ENCODE measurements around the gene CRYGD. TPM values are rescaled to one million over a fixed set of nuclear protein-coding genes. Genes with fewer than 3 reads are reported as not detected.

CRYGD gene
- total RNA-seq, 1 experiment from 2014 or later: 4.6 TPM

GRCh38 chr2:208163489-208163888 is 39.2 kb upstream of the CRYGD start, which contains the start of gene CRYGA:
CRYGA (minus strand) TSS chr2:208163589; CDS start chr2:208163556, 33 bp downstream.
- DNase-seq (ENCODE audit: low spot score) (no peak), ATAC-seq (no peak)
- ChIA-PET POLR2A (no interaction called here), CTCF (interaction anchor here (0.9 to 1.4 kb wide), 3 partner anchors 12 to 92 kb away, joined by 3 to 10 read pairs (median 3); partner anchors contain the start of gene IDH1)
- H3K9me3 Mint-ChIP-seq: no peaks in the 10 kb centered on the region
- no peaks in the 10 kb centered on the region for H3K36me3 Mint-ChIP-seq
- no peak within 1 kb of the TSS for H3K4me3 Mint-ChIP-seq
- H3K27ac Mint-ChIP-seq: no peak within 1 kb of the TSS
- TF ChIP-seq RORB (CRISPR knock-in tag; IDR thresholded peaks at IDR 0.05) (no peak), E2F5 (CRISPR knock-in tag; IDR thresholded peaks at IDR 0.05) (no peak), NR3C1 (CRISPR knock-in tag; conservative IDR thresholded peaks at IDR 0.05; ENCODE audit: low read depth) (no peak), AFF4 (CRISPR knock-in tag; IDR thresholded peaks at IDR 0.05; ENCODE audit: borderline replicate concordance) (no peak), CBFB (CRISPR knock-in tag; IDR thresholded peaks at IDR 0.05; ENCODE audit: low read depth) (no peak), SP1 (CRISPR knock-in tag; conservative IDR thresholded peaks at IDR 0.05) (no peak), ZNF423 (CRISPR knock-in tag; IDR thresholded peaks at IDR 0.05) (no peak), TCF7 (CRISPR knock-in tag; IDR thresholded peaks at IDR 0.05; ENCODE audit: low read depth) (no peak), GRHL2 (CRISPR knock-in tag; IDR thresholded peaks at IDR 0.05; ENCODE audit: insufficient replicate concordance, severe bottlenecking) (no peak)
- peaks cover 12% of the 10 kb centered on the region for H3K4me1 Mint-ChIP-seq
- no peaks in the 10 kb centered on the region for H3K27me3 Mint-ChIP-seq (ENCODE audit: low read depth)

- no peak overlapping the region for H3K4me3 Mint-ChIP-seq
- no peaks in the 10 kb centered on the region; the same call in 1 of the 2 replicates for H3K27me3 Mint-ChIP-seq (ENCODE audit: low read depth)
- peaks cover 23% of the 10 kb centered on the region for H3K9me3 Mint-ChIP-seq
- CTCF ChIA-PET: interaction anchor here (0.6 to 1.3 kb wide), 2 partner anchors 98 to 819 kb away, joined by 3 to 5 read pairs; partner anchors contain the start of gene IDH1
- ATAC-seq (no peak), DNase-seq (ENCODE audit: low spot score) (no peak)
- TF ChIP-seq CBFB (CRISPR knock-in tag; IDR thresholded peaks at IDR 0.05; ENCODE audit: low read depth) (no peak), GABPB1 (CRISPR knock-in tag; IDR thresholded peaks at IDR 0.05) (no peak), NFE2L1 (CRISPR knock-in tag; IDR thresholded peaks at IDR 0.05) (no peak), USF1 (CRISPR knock-in tag; IDR thresholded peaks at IDR 0.05) (no peak), CDX4 (CRISPR knock-in tag; IDR thresholded peaks at IDR 0.05; ENCODE audit: borderline replicate concordance) (no peak)
- POLR2A ChIA-PET: interaction anchor here (1.3 kb wide), 1 partner anchor 98 kb away, joined by 3 read pairs; the partner anchor contains the start of gene IDH1
- no peak overlapping the region for H3K27ac Mint-ChIP-seq
- no peaks in the 10 kb centered on the region for H3K4me1 Mint-ChIP-seq
- H3K36me3 Mint-ChIP-seq: peaks cover 7% of the 10 kb centered on the region
Measured at GRCh38 chr2:208156439-208156838, 32.1 kb upstream of the CRYGD start.

- TF ChIP-seq FOXP1 (CRISPR knock-in tag; IDR thresholded peaks at IDR 0.05; ENCODE audit: borderline replicate concordance): no peak
- no peak for TF ChIP-seq CREM (CRISPR knock-in tag; IDR thresholded peaks at IDR 0.05)
- TF ChIP-seq ELF4 (CRISPR knock-in tag; IDR thresholded peaks at IDR 0.05; ENCODE audit: low read depth): no peak
- TF ChIP-seq RORB (CRISPR knock-in tag; IDR thresholded peaks at IDR 0.05): no peak
- no peak for TF ChIP-seq TP53 (CRISPR knock-in tag; IDR thresholded peaks at IDR 0.05)
- no peak for TF ChIP-seq SOX15 (CRISPR knock-in tag; IDR thresholded peaks at IDR 0.05)
- no peak for TF ChIP-seq MXD4 (CRISPR knock-in tag; IDR thresholded peaks at IDR 0.05; ENCODE audit: borderline replicate concordance)
- TF ChIP-seq ATF6 (CRISPR knock-in tag; IDR thresholded peaks at IDR 0.05): no peak
- no peak for TF ChIP-seq ERG (CRISPR knock-in tag; IDR thresholded peaks at IDR 0.05)
- TF ChIP-seq GRHL2 (CRISPR knock-in tag; IDR thresholded peaks at IDR 0.05; ENCODE audit: insufficient replicate concordance, severe bottlenecking): no peak
- TF ChIP-seq JAZF1 (CRISPR knock-in tag; IDR thresholded peaks at IDR 0.05): no peak
- no peak for DNase-seq (ENCODE audit: low spot score)
- Mint-ChIP-seq H3K27me3 (ENCODE audit: low read depth) (no peaks in the 10 kb centered on the region; the same call in 1 of the 2 replicates), H3K4me1 (peaks cover 6% of the 10 kb centered on the region), H3K4me3 (no peak overlapping the region), H3K36me3 (peaks cover 11% of the 10 kb centered on the region), H3K9me3 (peaks cover 36% of the 10 kb centered on the region), H3K27ac (no peak overlapping the region)
- no peak for ATAC-seq
- ChIA-PET CTCF (interaction anchor here (1.1 kb wide), 1 partner anchor 22 kb away, joined by 5 read pairs; no protein-coding TSS in a partner anchor), POLR2A (no interaction called here)
Measured at GRCh38 chr2:208153156-208153555, 28.8 kb upstream of the CRYGD start.
